ENCODE results near the gene HMGCLL1.

HMGCLL1 gene

GRCh38 chr6:55530931-55531330, 48.1 kb downstream of the HMGCLL1 start:
- no peak for DNase-seq

- DNase-seq, result peak; percentile 48
These were observed 50.4 kb downstream of the HMGCLL1 start for GRCh38 chr6:55528624-55529023.

- DNase-seq, result no peak
These were observed 54.6 kb downstream of the HMGCLL1 start for GRCh38 chr6:55524441-55524840.

- no peak for DNase-seq
These were observed 60.4 kb downstream of the HMGCLL1 start for GRCh38 chr6:55518529-55519060.

- DNase-seq, result no peak
These were observed 62.3 kb downstream of the HMGCLL1 start for GRCh38 chr6:55516736-55517135.

- DNase-seq, result no peak
These were observed 66.1 kb downstream of the HMGCLL1 start for GRCh38 chr6:55512904-55513303.

- DNase-seq, result no peak
These were observed 67.7 kb downstream of the HMGCLL1 start for GRCh38 chr6:55511122-55511800.

- DNase-seq, result no peak
These were observed 79.4 kb downstream of the HMGCLL1 start for GRCh38 chr6:55499591-55499990.

- DNase-seq, result no peak
These were observed 81.3 kb downstream of the HMGCLL1 start for GRCh38 chr6:55497694-55498093.

GRCh38 chr6:55496201-55496600, 82.8 kb downstream of the HMGCLL1 start:
- DNase-seq, result no peak

- no peak for DNase-seq
These were observed 83.7 kb downstream of the HMGCLL1 start for GRCh38 chr6:55495277-55495676.

GRCh38 chr6:55494411-55494810, 84.6 kb downstream of the HMGCLL1 start:
- DNase-seq, result no peak

- DNase-seq, result no peak
These were observed 86.7 kb downstream of the HMGCLL1 start for GRCh38 chr6:55492259-55492658.

- no peak for DNase-seq
These were observed 88.1 kb downstream of the HMGCLL1 start for GRCh38 chr6:55490871-55491270.

GRCh38 chr6:55474382-55474781, 104.6 kb downstream of the HMGCLL1 start:
- no peak for DNase-seq

- no peak for DNase-seq
These were observed 105.3 kb downstream of the HMGCLL1 start for GRCh38 chr6:55473722-55474121.

- DNase-seq, result no peak
These were observed 109.0 kb downstream of the HMGCLL1 start for GRCh38 chr6:55469951-55470366.

- DNase-seq, result no peak
These were observed 123.0 kb downstream of the HMGCLL1 start for GRCh38 chr6:55456016-55456415.

- peak; percentile 19 for DNase-seq
These were observed 129.0 kb downstream of the HMGCLL1 start for GRCh38 chr6:55450005-55450404.

GRCh38 chr6:55449225-55449624, 129.8 kb downstream of the HMGCLL1 start:
- peak; percentile 43 for DNase-seq

GRCh38 chr6:55448451-55448850, 130.5 kb downstream of the HMGCLL1 start:
- DNase-seq, result no peak

- DNase-seq, result no peak
These were observed 131.1 kb downstream of the HMGCLL1 start for GRCh38 chr6:55447891-55448290.

GRCh38 chr6:55445648-55446204, 133.3 kb downstream of the HMGCLL1 start:
- peak; percentile 55 for DNase-seq

- DNase-seq, result no peak
These were observed 135.5 kb downstream of the HMGCLL1 start for GRCh38 chr6:55443238-55444134.

Measured in NCI-H69 (cell line).